Mucosa of descending colon (tissue), 3 donors: ENCODE measurements around the gene CHMP6. TPM values are rescaled to one million over a fixed set of nuclear protein-coding genes. Genes with fewer than 3 reads are reported as not detected.

Experiments used
- ATAC-seq: fragments of 200-7000 bp; cut with Tn5 transposase; one replicate; pipeline ENCODE4 v1.9.1; 2020; ENCODE audit warnings: mild to moderate bottlenecking, moderate library complexity
- DNase-seq, 3 donors: peaks; one replicate each; pipeline ENCODE4 v3.0.0-alpha.2; 2020
- H3K36me3 ChIP-seq: fragments of 200-600 bp; one replicate; pipeline ENCODE4 v1.8.0; 2021; ENCODE audit warnings: low read depth, mild to moderate bottlenecking
- H3K4me1 ChIP-seq: fragments of 200-600 bp; one replicate; pipeline ENCODE4 v1.8.0; 2021; ENCODE audit warnings: low read depth, mild to moderate bottlenecking
- H3K4me3 ChIP-seq: fragments of 200-600 bp; one replicate; pipeline ENCODE4 v1.8.0; 2021; ENCODE audit warnings: mild to moderate bottlenecking
- H3K9me3 ChIP-seq: fragments of 200-600 bp; one replicate; pipeline ENCODE4 v1.8.0; 2021; ENCODE audit warnings: mild to moderate bottlenecking
- intact Hi-C, 2 donors: fragments of 100-400 bp; cut with DNase I in 1 of 2; cut with micrococcal nuclease in 1 of 2; formaldehyde crosslinking; loops; one replicate each; pipeline versions ENCODE4 v1.11.0 to v1.11.1; 2022; cut with DNase I, micrococcal nuclease
- total RNA-seq, 3 donors: library from RNA; stranded (reverse); fragmentation: NEBNext Ultra II Directional in 2 of 3; extraction: Animal tissue kit (Norgen Biotek cat#: 25700) in 2 of 3; gene quantifications; one replicate each; pipeline versions ENCODE4 v1.2.1 to v1.2.4, GENCODE V29; 2021 to 2023
- TF ChIP-seq, protein P1 (sequence below): fragments of 200-600 bp; IDR thresholded peaks from one replicate; pipeline ENCODE4 v1.8.0; 2022; ENCODE audit warnings: antibody characterized with exemption, mild to moderate bottlenecking
- donor health status: DM: no; HTN: no; CAD: no; lungs with moderate emphysema.
- donor health status: DM: no; HTN: no; CAD: no.
- donor health status: DM: no; HTN: yes; CAD: no.

Gene CHMP6
- total RNA-seq, 3 donors from 2014 or later = 35.1 to 43.9 (median 35.4) TPM

DNA sequence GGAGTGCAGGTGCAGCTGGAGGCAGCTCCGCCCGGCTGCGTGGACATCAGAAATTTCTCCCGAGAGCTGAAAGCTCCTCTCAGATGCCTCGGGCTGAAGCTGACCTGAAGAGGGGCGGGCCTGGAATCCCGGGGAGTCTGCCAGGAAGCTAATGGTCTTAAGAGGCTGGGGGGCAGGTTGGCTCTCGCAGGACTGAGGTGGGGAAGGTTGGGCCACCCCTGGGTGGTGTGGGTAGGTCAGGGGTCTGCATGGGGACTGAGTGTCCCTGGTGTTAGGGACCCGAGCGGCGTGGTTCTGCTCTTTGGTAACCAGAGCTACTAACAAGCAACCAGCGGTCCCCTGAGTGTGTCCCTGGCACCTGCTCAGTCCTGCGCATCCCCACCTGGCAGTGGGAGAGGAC lies 3.5 kb downstream of the CHMP6 start:
- ATAC-seq (no peak), DNase-seq (peak in 2 of 3 donors; percentile 27 to 42)
- intact Hi-C loops = no loop called here
- no peak overlapping the region for H3K4me3 ChIP-seq
- peaks cover 23% of the 10 kb centered on the region for H3K4me1 ChIP-seq
- H3K36me3 ChIP-seq = peaks cover 10% of the 10 kb centered on the region
- TF ChIP-seq, protein P1, sequence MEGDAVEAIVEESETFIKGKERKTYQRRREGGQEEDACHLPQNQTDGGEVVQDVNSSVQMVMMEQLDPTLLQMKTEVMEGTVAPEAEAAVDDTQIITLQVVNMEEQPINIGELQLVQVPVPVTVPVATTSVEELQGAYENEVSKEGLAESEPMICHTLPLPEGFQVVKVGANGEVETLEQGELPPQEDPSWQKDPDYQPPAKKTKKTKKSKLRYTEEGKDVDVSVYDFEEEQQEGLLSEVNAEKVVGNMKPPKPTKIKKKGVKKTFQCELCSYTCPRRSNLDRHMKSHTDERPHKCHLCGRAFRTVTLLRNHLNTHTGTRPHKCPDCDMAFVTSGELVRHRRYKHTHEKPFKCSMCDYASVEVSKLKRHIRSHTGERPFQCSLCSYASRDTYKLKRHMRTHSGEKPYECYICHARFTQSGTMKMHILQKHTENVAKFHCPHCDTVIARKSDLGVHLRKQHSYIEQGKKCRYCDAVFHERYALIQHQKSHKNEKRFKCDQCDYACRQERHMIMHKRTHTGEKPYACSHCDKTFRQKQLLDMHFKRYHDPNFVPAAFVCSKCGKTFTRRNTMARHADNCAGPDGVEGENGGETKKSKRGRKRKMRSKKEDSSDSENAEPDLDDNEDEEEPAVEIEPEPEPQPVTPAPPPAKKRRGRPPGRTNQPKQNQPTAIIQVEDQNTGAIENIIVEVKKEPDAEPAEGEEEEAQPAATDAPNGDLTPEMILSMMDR = no peak
- H3K9me3 ChIP-seq = no peaks in the 10 kb centered on the region

DNA sequence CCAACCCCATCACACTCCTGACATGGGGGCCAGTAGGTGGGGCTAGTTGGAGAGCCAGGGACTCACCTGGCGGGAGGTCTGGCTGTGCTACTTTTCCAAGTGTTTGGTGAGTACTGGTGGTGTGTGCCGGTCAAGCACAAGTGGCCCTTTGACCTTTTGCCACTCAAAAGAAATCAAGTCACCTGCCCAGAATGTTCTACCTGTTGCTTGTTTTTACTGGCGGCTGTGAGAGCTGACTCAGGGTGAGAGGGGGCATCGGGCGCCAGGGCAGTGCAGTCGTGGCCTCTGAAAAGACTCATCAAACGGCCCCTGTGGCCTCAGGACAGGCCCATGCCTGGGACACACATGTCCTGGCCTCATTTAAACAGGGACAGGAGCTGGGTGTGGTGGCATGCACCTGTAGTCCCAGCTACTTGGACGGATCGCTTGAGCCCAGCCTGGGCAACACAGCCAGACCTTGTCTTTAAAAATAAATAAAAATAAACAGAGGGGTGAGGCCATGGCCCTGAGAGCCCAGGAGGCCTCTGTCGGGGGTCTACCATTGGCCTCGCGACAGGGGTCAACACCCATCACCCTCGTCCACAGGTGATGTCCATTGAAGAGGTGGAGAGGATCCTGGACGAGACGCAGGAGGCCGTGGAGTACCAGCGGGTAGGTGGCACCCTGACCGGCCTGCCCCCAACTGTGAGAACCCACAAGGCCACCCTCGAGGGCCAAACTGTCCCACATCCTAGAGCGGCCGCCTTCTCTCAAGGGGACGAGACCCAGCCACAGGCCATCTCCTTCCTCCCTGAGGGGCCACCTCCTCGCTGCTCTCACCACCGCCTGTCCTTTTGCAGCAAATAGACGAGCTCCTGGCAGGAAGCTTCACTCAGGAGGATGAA lies 5.0 kb downstream of the CHMP6 start:
- ATAC-seq (no peak), DNase-seq (peak in 2 of 3 donors; percentile 25 to 51)
- H3K4me1 ChIP-seq = peaks cover 36% of the 10 kb centered on the region
- no peaks in the 10 kb centered on the region for H3K9me3 ChIP-seq
- no peak overlapping the region for H3K4me3 ChIP-seq
- TF ChIP-seq, protein P1 = no peak
- H3K36me3 ChIP-seq = peaks cover 10% of the 10 kb centered on the region
- intact Hi-C loops = no loop called here

DNA sequence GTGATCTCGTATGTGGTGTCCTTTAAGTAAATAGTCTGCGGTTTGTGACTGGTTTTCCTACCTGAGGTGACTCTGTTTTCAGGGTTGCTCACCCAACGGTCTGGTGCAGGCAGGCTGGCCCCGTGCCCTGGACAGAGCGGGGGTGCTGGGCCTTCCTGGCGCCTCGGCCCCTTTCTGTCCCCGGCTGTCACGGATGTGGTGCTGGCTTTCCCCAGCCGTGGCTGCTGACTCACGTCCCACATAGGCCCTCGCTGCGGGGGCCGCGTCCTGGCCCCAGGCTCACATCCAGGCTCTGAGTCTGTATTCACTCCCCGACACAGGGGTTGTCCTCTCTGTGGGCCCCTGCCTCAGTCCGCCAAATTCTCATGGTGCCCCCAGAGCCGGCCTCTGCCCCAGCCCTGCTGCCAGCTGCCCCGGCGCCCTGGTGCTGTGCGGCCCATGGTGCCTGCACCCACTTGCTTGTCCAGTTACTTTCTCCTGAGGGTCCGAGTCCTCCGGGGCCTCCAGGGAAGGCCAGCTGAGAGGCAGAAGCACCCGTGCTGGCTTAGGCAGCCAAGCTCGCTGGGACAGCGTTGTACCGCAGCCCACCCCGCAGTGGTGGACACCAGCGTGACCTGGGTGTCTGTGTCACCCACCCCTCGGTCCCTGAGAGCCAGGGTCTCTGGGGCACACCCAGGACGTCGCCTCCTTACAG lies 5.9 kb downstream of the CHMP6 start:
- ATAC-seq (no peak), DNase-seq (peak in 2 of 3 donors; percentile 36 to 51)
- H3K36me3 ChIP-seq = peaks cover 10% of the 10 kb centered on the region
- peaks cover 44% of the 10 kb centered on the region for H3K4me1 ChIP-seq
- no peaks in the 10 kb centered on the region for H3K9me3 ChIP-seq
- TF ChIP-seq, protein P1 = no peak
- intact Hi-C loops = no loop called here
- H3K4me3 ChIP-seq = no peak overlapping the region

DNA sequence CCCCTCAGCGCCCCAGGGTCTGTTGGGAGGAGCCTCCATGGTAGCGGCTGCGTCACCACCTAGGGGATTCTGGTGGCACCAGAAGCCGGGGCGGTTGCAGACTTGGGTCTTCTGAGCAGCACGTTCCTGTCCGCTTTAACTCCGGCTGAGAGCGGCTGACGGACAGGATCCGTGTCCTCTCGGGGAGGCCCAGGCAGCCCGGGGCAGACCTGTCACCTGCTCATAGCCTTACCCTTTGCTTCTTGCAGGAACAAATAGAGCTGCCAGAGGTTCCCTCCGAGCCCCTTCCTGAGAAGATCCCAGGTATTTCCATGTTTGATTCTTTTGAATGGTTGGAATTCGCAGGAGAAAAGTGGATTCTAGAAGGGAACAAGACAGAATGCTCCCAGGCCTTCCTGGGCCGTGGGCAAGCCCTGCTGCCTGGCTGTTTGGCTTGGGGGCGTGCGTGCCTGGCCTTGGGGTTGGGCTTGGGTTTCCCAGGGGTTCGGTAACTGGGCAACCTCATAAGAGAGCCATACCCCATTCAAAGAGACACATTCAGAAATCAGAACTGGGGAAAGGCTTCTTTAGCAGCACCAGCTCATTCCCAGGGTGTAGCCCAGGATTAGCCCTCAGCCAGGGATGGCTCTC lies 6.6 kb downstream of the CHMP6 start:
- intact Hi-C loops = no loop called here

More for the DNA sequence above, 6.6 kb downstream of the CHMP6 start:
- ATAC-seq (no peak), DNase-seq (peak in 2 of 3 donors; percentile 11 to 25)
- TF ChIP-seq, protein P1 = no peak
- Histone ChIP-seq H3K4me1 (peaks cover 43% of the 10 kb centered on the region), H3K9me3 (no peaks in the 10 kb centered on the region), H3K4me3 (no peak overlapping the region), H3K36me3 (peaks cover 10% of the 10 kb centered on the region)
